WI38 (cell line): ENCODE results near the gene BLCAP.

Source experiments
- H3K4me3 ChIP-seq: 2 replicates; pipeline ENCODE4 v1.5.1; 2011; ENCODE audit warnings: low read depth, mild to moderate bottlenecking, control low read depth, low read length
- TF ChIP-seq, protein P1 (sequence below): IDR thresholded peaks from 2 replicates; pipeline ENCODE4 v1.5.1; 2012; ENCODE audit warnings: low read depth, mild to moderate bottlenecking, control low read depth, low read length

The BLCAP gene

GRCh38 chr20:37528446-37529213 is 954 bp upstream of the BLCAP start:
- TF ChIP-seq, protein P1, sequence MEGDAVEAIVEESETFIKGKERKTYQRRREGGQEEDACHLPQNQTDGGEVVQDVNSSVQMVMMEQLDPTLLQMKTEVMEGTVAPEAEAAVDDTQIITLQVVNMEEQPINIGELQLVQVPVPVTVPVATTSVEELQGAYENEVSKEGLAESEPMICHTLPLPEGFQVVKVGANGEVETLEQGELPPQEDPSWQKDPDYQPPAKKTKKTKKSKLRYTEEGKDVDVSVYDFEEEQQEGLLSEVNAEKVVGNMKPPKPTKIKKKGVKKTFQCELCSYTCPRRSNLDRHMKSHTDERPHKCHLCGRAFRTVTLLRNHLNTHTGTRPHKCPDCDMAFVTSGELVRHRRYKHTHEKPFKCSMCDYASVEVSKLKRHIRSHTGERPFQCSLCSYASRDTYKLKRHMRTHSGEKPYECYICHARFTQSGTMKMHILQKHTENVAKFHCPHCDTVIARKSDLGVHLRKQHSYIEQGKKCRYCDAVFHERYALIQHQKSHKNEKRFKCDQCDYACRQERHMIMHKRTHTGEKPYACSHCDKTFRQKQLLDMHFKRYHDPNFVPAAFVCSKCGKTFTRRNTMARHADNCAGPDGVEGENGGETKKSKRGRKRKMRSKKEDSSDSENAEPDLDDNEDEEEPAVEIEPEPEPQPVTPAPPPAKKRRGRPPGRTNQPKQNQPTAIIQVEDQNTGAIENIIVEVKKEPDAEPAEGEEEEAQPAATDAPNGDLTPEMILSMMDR = no peak
- peak overlapping the region; percentile 94 for H3K4me3 ChIP-seq

DNA sequence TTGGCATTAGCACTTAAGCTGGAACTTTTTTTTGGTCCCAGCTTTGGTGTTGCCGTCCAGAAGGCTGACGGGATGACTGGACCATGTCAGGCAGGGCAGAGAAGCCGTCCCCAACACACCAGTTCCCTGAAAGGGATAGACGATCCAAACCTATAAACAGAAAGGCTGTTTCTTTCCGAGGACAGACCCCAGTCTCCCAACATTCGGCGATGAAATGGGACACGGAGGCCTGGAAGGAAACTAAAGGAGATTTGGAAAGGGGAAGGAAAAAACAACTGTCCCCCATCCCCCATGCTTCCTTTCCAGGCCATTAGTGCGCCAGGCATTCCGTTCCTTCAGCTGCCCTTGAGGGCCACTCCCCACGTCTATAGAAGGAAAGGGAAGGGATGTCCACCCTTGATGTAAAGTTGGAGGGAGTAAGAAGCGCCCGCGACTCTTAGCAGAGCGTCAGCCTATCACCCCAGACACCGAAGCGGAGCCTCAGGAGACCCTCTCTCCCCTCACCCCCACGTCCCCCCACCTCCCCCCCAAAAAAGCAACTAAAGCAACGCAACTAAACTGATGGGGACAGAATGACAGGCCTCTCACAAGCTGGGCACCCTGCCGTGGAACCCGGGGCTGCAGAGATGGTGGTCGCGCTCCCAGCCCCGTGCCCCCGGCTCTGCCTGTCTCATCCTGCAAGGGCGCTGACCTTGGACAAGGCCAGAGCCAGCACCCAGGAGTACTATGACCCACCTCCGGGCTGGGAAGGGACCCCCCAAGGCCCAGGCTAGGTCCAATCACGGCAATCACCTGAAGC is 638 bp downstream of the BLCAP start:
- TF ChIP-seq, protein P1 = no peak
- peak overlapping the region; percentile 94 for H3K4me3 ChIP-seq

DNA sequence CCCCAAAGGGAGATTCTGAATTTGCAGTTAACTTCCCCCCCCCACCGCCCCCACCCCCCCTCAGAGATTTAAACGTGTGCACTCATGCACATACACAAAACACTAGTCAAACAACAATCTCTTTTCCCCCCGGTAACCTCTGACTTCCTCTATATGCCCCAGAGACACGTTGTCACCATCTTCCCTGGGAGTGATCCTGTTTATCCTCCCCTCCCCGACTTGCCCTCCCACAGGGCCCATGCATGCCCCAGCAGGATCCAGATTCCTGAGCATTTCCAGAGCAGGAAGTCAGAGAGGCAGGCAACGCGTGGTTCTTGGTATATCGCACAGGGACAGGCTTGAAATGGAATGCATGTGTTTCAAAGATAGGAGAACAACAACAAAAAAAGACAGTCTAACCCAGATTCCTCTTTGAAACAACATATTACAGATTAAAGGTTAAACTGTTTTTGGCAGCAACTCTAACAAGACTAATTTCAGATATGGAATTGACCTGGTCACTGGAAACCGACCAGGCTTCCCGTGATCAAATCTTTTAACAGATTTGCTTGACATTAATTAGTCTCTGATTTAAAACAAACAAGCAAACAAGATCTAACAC is 1.3 kb downstream of the BLCAP start:
- H3K4me3 ChIP-seq = peak overlapping the region; percentile 94
- TF ChIP-seq, protein P1 = no peak

DNA sequence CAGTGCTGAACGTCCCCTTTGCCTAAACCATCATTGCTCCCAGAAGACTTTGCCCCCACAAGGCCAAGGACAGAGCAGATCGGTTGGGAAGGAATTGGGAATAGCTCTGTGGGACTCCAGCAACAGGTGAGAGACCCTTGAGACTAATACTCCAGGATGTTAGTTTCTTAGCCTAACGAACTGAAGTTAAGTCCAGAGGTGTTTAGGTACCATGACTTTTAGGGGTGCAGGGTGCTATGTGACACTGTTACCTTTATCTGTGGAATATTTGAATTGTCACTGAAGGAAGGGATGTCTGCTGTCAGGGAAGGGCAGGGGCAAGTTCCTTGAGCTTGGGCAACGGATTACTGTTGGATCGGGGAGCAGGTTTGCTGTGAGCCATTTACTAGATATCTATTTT is 1.9 kb downstream of the BLCAP start:
- H3K4me3 ChIP-seq = peak overlapping the region; percentile 94

GRCh38 chr20:37524859-37525708 is 2.6 kb downstream of the BLCAP start:
- TF ChIP-seq, protein P1 = no peak
- H3K4me3 ChIP-seq = no peak overlapping the region

More for the DNA sequence above, 1.9 kb downstream of the BLCAP start:
- TF ChIP-seq, protein P1 = no peak

DNA sequence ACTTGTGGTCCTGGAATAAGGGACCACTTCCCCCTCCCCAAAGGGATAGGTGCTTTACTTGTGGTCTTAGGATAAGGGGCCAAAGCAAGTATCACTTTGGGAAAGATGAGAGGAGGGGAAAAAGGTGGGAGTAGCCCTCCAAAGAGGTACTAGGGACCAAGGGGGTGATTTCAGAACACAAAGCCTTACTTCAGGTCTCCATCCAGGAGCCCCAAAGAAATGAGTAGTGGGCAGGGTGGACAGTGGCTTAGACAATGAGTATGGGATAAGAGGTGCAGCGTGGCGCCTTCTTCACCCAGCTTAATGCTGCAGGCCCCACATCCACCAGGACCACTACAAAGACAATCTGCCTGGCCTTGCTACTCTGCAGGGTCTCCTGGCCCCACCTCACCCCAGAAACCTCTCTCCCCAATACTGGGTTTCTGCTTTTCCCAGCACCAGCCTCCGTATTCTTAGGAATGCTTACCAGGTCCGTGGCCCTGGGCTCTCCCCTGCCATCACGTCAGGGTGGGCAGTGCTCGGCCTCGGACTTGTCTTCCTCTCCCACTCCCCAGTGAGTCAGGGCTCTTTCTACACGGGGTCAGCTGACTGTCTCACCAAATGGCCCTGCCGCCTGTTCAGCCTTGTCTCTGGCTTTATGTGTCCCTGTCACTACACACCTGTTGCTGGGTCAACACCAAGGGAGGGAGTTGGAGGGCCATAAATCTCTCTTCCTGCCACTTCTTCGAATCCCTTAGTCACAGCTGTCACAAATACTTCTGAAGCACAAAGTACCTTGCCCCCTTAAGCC is 3.6 kb downstream of the BLCAP start:
- no peak overlapping the region for H3K4me3 ChIP-seq
- TF ChIP-seq, protein P1 = no peak
